Measurements from ENCODE around the gene ALKBH6. TPM values are rescaled to one million over a fixed set of nuclear protein-coding genes. Genes with fewer than 3 reads are reported as not detected.

ALKBH6 gene
- total and polyA plus RNA-seq, 2 of the 8 experiments (the other 6 are each of a cell fraction or from before 2014, with no cell fraction given) = 19.2 to 33.3 TPM

GRCh38 chr19:36025541-36025940 is 11.5 kb upstream of the ALKBH6 start:
- Histone ChIP-seq H3K79me2 (ENCODE audit: control insufficient read depth in 1 of 2, insufficient read depth in 2 of 2, low read length in 2 of 2) (no peaks in the 10 kb centered on the region), H3K4me3 (ENCODE audit: extremely low read depth in 1 of 4, insufficient read depth in 2 of 4, low read depth in 3 of 4, low read length in 4 of 4) (no peak overlapping the region)
- DNase-seq (ENCODE audit: low read depth in 1 of 2, low spot score in 2 of 2) = no peak
- TF ChIP-seq GTF2F1 (IDR thresholded peaks at IDR 0.05; ENCODE audit: borderline replicate concordance, low read depth, low read length) = no peak
- TF ChIP-seq ATF2 (IDR thresholded peaks at IDR 0.05; ENCODE audit: low read length) = no peak
- TF ChIP-seq POLR2A (IDR thresholded peaks at IDR 0.05; ENCODE audit: control extremely low read depth in 1 of 2, low read depth in 2 of 2, low read length in 2 of 2) = no peak
- no peak for TF ChIP-seq ASH2L (IDR thresholded peaks at IDR 0.05; ENCODE audit: low read length)
- no peak for TF ChIP-seq JUND (IDR thresholded peaks at IDR 0.05; ENCODE audit: low read length)
- TF ChIP-seq KDM1A (IDR thresholded peaks at IDR 0.05; ENCODE audit: borderline replicate concordance, low read length) = no peak
- no peak for TF ChIP-seq PHF8 (conservative IDR thresholded peaks at IDR 0.05; ENCODE audit: low read depth, low read length)
- no peak for TF ChIP-seq SUZ12 (IDR thresholded peaks at IDR 0.05; ENCODE audit: low read length)
- no peak for TF ChIP-seq POLR2AphosphoS5 (IDR thresholded peaks at IDR 0.05; ENCODE audit: low read depth, low read length)
- TF ChIP-seq GABPA (IDR thresholded peaks at IDR 0.05; ENCODE audit: borderline replicate concordance, insufficient read depth, low read length) = no peak
- no peak for TF ChIP-seq SIRT6 (IDR thresholded peaks at IDR 0.05; ENCODE audit: low read length)
- TF ChIP-seq KDM5A (IDR thresholded peaks at IDR 0.05; ENCODE audit: low read length) = no peak
- no peak for TF ChIP-seq SP2 (IDR thresholded peaks at IDR 0.05; ENCODE audit: low read length)
- TF ChIP-seq TBP (IDR thresholded peaks at IDR 0.05; ENCODE audit: low read depth, low read length) = no peak

More at GRCh38 chr19:36025541-36025940, 11.5 kb upstream of the ALKBH6 start:
- no peak for FAIRE-seq
- POLR2A ChIA-PET (ENCODE audit: partially characterized antibody) = interaction anchor here (1.6 kb wide), 1 partner anchor 17 kb away, joined by 3 read pairs; the partner anchor contains the start of gene SYNE4
- Histone ChIP-seq H2BK5ac (ENCODE audit: low read depth, low read length) (no peak overlapping the region), H2AFZ (ENCODE audit: low read length) (no peak overlapping the region), H4K5ac (ENCODE audit: insufficient read length, low read depth, low read length) (no peak overlapping the region), H3K9ac (replicated peaks in 1 of 4; ENCODE audit: extremely low read depth in 1 of 4, low read depth in 3 of 4, low read length in 3 of 4) (no peak overlapping the region), H3K4me2 (ENCODE audit: insufficient read depth in 1 of 2, low read depth in 2 of 2, low read length in 2 of 2) (no peak overlapping the region), H3K23me2 (ENCODE audit: low read depth, low read length) (no peaks in the 10 kb centered on the region), H2AK5ac (ENCODE audit: low read depth, low read length) (no peak overlapping the region), H3K27me3 (replicated peaks in 1 of 4; ENCODE audit: control insufficient read depth in 3 of 4, extremely low read depth in 1 of 4, insufficient read depth in 3 of 4, low read length in 3 of 4) (no peaks in the 10 kb centered on the region; a peak in 1 of 7 replicates), H3K23ac (ENCODE audit: insufficient read length) (no peak overlapping the region), H4K20me1 (replicated peaks in 1 of 2; ENCODE audit: control insufficient read depth in 1 of 2, insufficient read depth in 2 of 2, low read length in 2 of 2) (peaks cover 0 to 9% of the 10 kb centered on the region in 2 experiments), H3K4ac (replicated peaks; ENCODE audit: insufficient read length, low read depth, low read length) (no peak overlapping the region), H4K91ac (replicated peaks; ENCODE audit: insufficient read length, low read length) (no peak overlapping the region), H3K79me1 (ENCODE audit: low read depth, low read length) (no peaks in the 10 kb centered on the region), H3K4me1 (replicated peaks in 1 of 4; ENCODE audit: control insufficient read depth in 3 of 4, insufficient read depth in 4 of 4, low read length in 3 of 4) (no peaks in the 10 kb centered on the region), H2BK20ac (ENCODE audit: low read length) (no peak overlapping the region), H2BK15ac (ENCODE audit: low read length) (no peak overlapping the region), H3K27ac (ENCODE audit: low read depth, low read length) (no peak overlapping the region), H3K14ac (ENCODE audit: insufficient read length) (no peak overlapping the region), H3K9me3 (ENCODE audit: insufficient read depth in 2 of 2, low read depth in 1 of 2, low read length in 1 of 2) (no peaks in the 10 kb centered on the region), H3K56ac (replicated peaks; ENCODE audit: insufficient read length, low read depth, low read length) (no peak overlapping the region), H4K8ac (ENCODE audit: extremely low read depth, insufficient read depth, low read length) (no peak overlapping the region), H2BK12ac (ENCODE audit: low read depth, low read length) (no peak overlapping the region), H3K18ac (ENCODE audit: extremely low read depth, low read length) (no peak overlapping the region), H3K36me3 (ENCODE audit: control insufficient read depth in 2 of 4, insufficient read depth in 4 of 4, low read length in 3 of 4) (peaks cover 0 to 26% (median 5%) of the 10 kb centered on the region in 4 experiments; a peak in 4 of 8 replicates), H2BK120ac (replicated peaks; ENCODE audit: low read depth, low read length) (no peak overlapping the region)
- CTCF ChIA-PET (ENCODE audit: partially characterized antibody) = no interaction called here
- 83% methylated on average over 1 of the region's 1 CpG; no CpG with 5 or more reads in 1 of the 2 experiments for WGBS, 2 experiments (ENCODE audit: extremely low coverage in 1 of 2, insufficient coverage in 1 of 2, insufficient read length in 1 of 2, insufficient replicate concordance in 2 of 2, low coverage in 1 of 2, low lambda C conversion rate in 2 of 2, missing lambda C conversion rate in 1 of 2)
